ENCODE results near the gene TRIP13. TPM values are rescaled to one million over a fixed set of nuclear protein-coding genes. Genes with fewer than 3 reads are reported as not detected.
"Not testable (repeated sequence)": the region's sequence is repeated elsewhere in the genome, so short reads cannot be mapped to it uniquely, and the experiment has no call there.

TRIP13 gene
- total RNA-seq, 4 donors from 2014 or later, result 1.2 to 8.3 (median 3.5) TPM

- Histone ChIP-seq H3K9me3 (no peaks in the 10 kb centered on the region), H3K36me3 (no peaks in the 10 kb centered on the region), H3K27me3 (no peaks in the 10 kb centered on the region), H3K4me3 (no peak overlapping the region), H3K27ac (no peak overlapping the region), H3K4me1 (no peaks in the 10 kb centered on the region)
- no peak for TF ChIP-seq CTCF (IDR thresholded peaks at IDR 0.05)
- no peak for TF ChIP-seq POLR2A (IDR thresholded peaks at IDR 0.05)
- DNase-seq, result peak in 1 of 3 donors; percentile 29
These were observed 21.5 kb downstream of the TRIP13 start for GRCh38 chr5:914174-914573.

GRCh38 chr5:914612-915011 lies 21.9 kb downstream of the TRIP13 start:
- Histone ChIP-seq H3K27me3 (no peaks in the 10 kb centered on the region), H3K4me3 (no peak overlapping the region), H3K36me3 (no peaks in the 10 kb centered on the region), H3K9me3 (no peaks in the 10 kb centered on the region), H3K27ac (no peak overlapping the region), H3K4me1 (no peaks in the 10 kb centered on the region)
- peak in 1 of 3 donors; percentile 30 for DNase-seq
- TF ChIP-seq CTCF (IDR thresholded peaks at IDR 0.05) (no peak), POLR2A (IDR thresholded peaks at IDR 0.05) (no peak)

- H3K9me3 ChIP-seq, H3K27ac ChIP-seq, H3K36me3 ChIP-seq, H3K4me3 ChIP-seq, H3K4me1 ChIP-seq, H3K27me3 ChIP-seq: not testable (repeated sequence)
- peak in 1 of 3 donors; percentile 23 for DNase-seq
These were observed 22.7 kb downstream of the TRIP13 start for GRCh38 chr5:915346-915745.

GRCh38 chr5:915946-916345 lies 23.3 kb downstream of the TRIP13 start:
- Histone ChIP-seq H3K9me3 (no peaks in the 10 kb centered on the region), H3K27me3 (no peaks in the 10 kb centered on the region), H3K36me3 (no peaks in the 10 kb centered on the region), H3K4me3 (no peak overlapping the region), H3K27ac (no peak overlapping the region), H3K4me1 (no peaks in the 10 kb centered on the region)
- no peak for TF ChIP-seq POLR2A (IDR thresholded peaks at IDR 0.05)
- TF ChIP-seq CTCF (IDR thresholded peaks at IDR 0.05), result no peak
- peak in 1 of 3 donors; percentile 28 for DNase-seq

GRCh38 chr5:916441-917293 lies 24.0 kb downstream of the TRIP13 start:
- Histone ChIP-seq H3K36me3 (no peaks in the 10 kb centered on the region), H3K4me1 (no peaks in the 10 kb centered on the region), H3K4me3 (no peak overlapping the region), H3K27me3 (no peaks in the 10 kb centered on the region), H3K9me3 (no peaks in the 10 kb centered on the region), H3K27ac (no peak overlapping the region)
- TF ChIP-seq POLR2A (IDR thresholded peaks at IDR 0.05), result no peak
- TF ChIP-seq CTCF (IDR thresholded peaks at IDR 0.05), result no peak
- peak in 1 of 3 donors; percentile 34 for DNase-seq

GRCh38 chr5:918717-919116 lies 26.0 kb downstream of the TRIP13 start:
- H3K27ac ChIP-seq, result not testable (repeated sequence)

More at GRCh38 chr5:918717-919116, 26.0 kb downstream of the TRIP13 start:
- not testable (repeated sequence) for H3K36me3 ChIP-seq, H3K4me1 ChIP-seq, H3K27me3 ChIP-seq, H3K9me3 ChIP-seq, DNase-seq, H3K4me3 ChIP-seq

Measured in Peyer's patch (tissue), 4 donors.